ENCODE data around the gene WASL.
A peak's percentile ranks its signal among the peaks of the same experiment; 100 is the strongest.

The WASL gene

DNA sequence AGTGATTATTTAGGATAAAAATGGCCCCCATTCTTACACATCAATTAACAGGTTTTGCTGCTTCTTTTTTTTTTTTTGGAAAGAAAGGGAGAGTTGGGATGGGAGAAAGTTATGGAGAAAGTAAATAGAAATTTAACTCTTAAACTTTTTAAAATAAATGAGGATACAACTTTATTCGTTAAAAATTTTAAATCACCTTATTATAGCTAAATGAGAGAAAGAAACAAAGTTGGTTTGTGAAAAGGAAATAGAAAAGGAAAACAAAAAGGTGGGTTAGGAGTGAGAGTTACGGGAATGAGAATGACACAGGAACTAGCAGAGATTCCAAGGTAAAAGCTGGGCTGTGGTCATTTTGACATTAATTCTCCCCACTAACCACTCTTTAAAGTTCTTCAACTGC lies 58.3 kb downstream of the WASL start:
- DNase-seq (ENCODE audit: low spot score) = no peak

GRCh38 chr7:123689250-123689649 lies 59.6 kb downstream of the WASL start:
- no peak for DNase-seq (ENCODE audit: low spot score)

GRCh38 chr7:123687727-123688126 lies 61.1 kb downstream of the WASL start:
- no peak for DNase-seq (ENCODE audit: low spot score)

DNA sequence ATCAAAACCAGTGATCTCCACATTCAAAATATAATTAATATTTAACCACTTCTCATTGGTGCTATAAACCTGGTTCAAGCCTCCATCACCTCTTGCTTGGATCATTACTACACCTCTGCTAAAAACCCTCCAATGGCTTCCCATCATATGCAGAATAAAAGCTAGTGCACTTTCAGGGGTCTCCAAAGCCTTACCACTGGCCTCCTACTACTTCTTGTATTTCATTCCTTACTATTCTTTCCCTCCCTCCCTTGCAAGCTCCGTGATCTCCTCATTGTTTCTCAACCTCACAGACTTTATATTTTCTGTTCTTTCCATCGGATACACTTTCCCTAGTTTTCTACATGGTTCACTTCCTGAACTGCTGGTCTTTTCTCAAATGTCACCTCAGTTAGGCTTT lies 61.6 kb downstream of the WASL start:
- DNase-seq (ENCODE audit: low spot score) = no peak

- DNase-seq (ENCODE audit: low spot score) = peak; percentile 24
These were observed 66.1 kb downstream of the WASL start for GRCh38 chr7:123682690-123683089.

GRCh38 chr7:123681561-123681960 lies 67.2 kb downstream of the WASL start:
- DNase-seq (ENCODE audit: low spot score) = no peak

DNA sequence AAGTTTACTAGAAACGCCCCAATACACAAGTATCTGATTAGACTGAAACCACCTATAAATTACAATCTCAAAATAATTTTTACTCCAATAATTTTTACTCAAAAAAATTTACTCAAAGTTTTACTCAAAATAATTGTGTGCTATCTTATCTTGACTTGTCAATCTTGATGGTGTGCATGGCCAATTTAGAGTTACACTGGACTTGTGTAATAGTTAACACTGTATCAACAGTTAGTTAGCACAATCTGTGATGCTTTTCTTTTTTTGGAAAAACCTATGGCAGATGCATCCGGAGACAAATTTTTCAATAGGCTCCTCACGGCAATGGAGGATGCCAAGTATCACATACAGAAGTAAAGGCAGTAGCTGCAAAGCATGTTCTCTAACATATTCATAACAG lies 68.2 kb downstream of the WASL start:
- no peak for DNase-seq (ENCODE audit: low spot score)

GRCh38 chr7:123679614-123680013 lies 69.2 kb downstream of the WASL start:
- no peak for DNase-seq (ENCODE audit: low spot score)

GRCh38 chr7:123677061-123677715 lies 71.6 kb downstream of the WASL start:
- DNase-seq (ENCODE audit: low spot score) = no peak

GRCh38 chr7:123675181-123675473 lies 73.7 kb downstream of the WASL start:
- DNase-seq (ENCODE audit: low spot score) = no peak

DNA sequence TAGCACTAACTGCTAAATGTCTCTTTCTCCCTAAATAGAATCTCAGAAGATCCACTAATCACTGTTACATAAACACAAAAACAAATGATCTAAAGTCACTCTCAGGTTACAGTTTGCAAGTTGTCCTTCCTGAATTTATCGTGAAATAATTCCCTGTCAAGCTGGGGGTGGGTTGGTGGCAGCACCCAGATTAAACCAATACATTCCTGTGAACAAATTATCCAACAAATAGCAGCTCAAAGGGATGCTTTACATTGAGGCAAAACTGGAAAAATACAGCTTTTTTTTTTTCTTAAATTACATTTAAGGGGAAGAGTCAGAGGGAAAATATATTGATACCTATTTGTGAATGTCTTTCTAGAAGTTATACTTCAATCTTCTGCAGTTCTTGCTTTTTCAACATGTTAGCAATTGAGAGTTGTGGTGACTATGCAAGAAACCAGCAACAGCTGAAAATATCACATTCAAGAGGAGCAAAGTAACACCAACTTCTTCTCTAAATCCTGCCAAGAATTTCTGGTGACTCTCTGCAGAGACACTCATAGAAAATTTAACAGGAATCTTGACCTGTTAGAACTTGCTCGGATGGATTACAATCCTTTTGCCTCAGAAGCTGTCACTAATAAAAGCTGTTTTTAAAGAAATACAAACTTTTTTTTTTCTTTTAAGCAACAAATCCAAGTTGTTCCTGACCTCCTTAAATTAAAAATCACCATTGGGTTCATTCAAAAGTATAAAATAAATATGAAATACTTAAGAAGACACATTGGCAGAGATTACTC lies 74.2 kb downstream of the WASL start:
- no peak for DNase-seq (ENCODE audit: low spot score)

GRCh38 chr7:123673752-123674398 lies 74.9 kb downstream of the WASL start:
- no peak for DNase-seq (ENCODE audit: low spot score)

DNA sequence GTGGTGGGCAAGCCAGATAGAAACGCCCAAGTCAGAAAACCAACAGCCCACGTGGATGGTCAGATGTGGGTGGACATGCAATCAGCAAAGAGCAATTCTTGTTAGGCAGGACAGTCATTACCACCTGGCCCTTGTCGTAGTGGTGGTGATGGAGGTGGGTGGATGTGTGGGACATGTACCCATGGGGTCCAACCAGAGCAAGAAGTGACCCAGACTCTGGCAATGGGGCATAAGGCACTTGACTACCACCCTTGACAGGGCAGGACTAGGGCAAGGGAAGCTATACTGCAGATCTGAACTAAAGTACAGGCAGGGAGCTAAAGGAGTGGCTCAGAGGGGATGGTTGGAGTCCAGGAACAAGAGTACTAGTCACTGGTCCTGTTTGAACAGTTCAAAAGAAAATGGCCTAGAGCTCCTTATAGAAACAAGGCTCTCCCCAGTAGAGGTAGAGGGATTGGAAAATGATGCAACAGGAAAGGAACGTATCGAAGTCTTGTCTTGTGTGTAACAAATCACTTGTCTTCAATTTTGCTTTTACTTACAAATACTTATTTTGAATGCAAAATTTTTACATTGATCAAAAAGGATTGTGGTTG lies 75.6 kb downstream of the WASL start:
- no peak for DNase-seq (ENCODE audit: low spot score)

DNA sequence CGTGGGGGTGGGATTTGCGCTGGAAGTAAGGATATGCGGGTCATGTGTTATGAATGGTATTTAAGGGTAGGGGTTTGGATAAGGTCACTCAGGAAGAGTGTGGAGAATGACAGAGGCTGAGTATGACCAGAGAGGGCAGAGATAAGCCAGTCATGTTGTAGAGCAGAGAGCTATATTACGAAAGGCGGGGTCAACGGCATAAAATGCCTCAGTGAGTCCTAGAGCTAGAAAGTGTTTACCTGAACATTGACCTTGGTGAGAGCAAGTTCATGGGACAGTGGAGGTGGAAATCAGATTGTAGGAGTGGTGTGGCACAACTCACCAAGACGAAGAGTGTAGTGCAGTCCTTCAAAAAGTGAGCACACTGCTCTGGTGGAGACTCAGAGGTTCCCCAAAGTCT lies 79.3 kb downstream of the WASL start:
- no peak for DNase-seq (ENCODE audit: low spot score)

DNA sequence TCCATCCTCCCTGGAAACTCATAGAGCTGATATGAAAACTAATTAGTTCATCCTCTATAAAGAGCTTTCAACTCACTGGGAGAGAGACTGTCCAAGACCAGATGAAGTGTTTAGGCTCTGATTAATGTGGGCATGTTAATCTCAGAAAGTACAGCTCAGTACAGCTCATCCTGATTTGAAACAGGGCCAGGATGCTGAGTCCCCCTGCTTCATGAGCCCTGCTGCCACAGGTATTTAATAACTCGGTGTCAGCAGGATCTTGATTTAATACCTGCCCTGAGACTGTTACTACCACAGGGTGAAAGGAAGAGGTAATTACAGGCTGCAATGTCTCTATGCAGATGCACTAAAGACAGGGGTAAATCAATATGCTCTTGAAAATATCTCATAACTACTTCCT lies 82.3 kb downstream of the WASL start:
- DNase-seq (ENCODE audit: low spot score) = no peak

DNA sequence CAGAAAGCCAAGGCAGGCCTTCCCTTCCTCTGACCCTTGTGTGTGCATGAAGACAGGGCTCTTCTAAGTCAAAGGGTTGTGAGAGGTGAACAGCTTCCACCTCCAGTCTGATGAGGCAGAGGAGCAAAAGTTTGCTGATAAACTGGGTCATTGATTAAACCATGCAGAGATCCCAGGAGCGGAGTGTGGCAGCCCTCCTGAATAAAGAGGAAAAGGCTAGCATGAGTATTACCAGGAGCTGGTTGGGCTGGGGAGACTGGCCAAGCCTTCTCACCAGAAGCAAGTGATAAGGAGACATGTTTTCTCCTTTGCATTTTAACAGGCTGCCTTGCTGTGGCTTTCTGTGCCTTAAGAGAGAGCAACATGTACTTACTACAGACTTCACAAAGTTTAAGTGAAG lies 82.9 kb downstream of the WASL start:
- DNase-seq (ENCODE audit: low spot score) = no peak

DNA sequence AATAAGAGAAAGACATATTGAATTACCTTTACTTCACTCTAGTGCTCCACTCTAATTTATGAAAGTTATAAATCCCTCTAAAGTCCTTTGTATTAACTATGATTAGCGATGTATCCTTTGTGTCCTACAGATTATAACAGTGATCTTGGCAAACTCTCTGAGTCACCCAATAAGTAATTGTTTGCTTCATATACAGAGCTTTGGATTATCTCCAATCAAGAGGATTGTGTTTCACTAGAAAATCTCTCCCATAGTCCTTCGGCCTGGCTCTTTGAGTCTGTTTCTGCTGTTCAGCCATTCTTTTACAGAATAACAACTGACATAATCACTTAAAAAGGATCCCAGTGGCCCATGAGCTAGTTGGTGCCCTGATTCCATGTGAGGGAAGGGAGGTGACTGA lies 83.6 kb downstream of the WASL start:
- DNase-seq (ENCODE audit: low spot score) = no peak

DNA sequence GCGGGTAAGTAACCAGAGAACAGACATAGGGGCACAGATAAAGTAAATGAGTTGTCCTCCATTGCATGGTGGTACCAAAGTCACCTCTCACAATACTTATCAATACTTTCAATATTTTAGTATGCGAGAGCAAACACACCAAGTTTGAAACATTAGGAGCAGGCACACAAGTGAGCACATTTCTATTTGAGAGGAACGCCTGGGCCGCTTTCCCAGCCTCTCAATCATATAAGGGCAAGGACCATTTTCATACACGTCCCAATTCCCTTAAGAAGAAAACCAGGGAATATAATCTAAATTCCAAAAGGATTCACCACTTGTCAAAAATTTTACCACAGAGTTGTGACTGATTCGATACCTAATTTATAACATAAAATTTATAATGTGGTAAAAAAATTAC lies 85.6 kb downstream of the WASL start:
- DNase-seq (ENCODE audit: low spot score) = no peak

GRCh38 chr7:123662755-123663154 lies 86.0 kb downstream of the WASL start:
- DNase-seq (ENCODE audit: low spot score) = no peak

DNA sequence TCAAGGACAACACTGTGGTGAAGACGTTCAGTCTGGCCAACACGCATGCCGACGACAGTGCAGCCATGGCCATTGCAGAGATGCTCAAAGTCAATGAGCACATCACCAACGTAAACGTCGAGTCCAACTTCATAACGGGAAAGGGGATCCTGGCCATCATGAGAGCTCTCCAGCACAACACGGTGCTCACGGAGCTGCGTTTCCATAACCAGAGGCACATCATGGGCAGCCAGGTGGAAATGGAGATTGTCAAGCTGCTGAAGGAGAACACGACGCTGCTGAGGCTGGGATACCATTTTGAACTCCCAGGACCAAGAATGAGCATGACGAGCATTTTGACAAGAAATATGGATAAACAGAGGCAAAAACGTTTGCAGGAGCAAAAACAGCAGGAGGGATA lies 86.5 kb downstream of the WASL start:
- no peak for DNase-seq (ENCODE audit: low spot score)

GRCh38 chr7:123661765-123662164 lies 87.0 kb downstream of the WASL start:
- DNase-seq (ENCODE audit: low spot score) = no peak

- DNase-seq (ENCODE audit: low spot score) = no peak
These were observed 88.1 kb downstream of the WASL start for GRCh38 chr7:123660514-123661354.

Data from CD4-positive, alpha-beta T cell treated with Interleukin-6 at 100 ng/mL for 8 hours (primary cell).